B cell (primary cell): ENCODE results near the gene PTGES. TPM values are rescaled to one million over a fixed set of nuclear protein-coding genes. Genes with fewer than 3 reads are reported as not detected.

Experiments
- ATAC-seq: fragments of 200-7000 bp; cut with Tn5 transposase; one replicate; pipeline ENCODE4 v1.10.0; 2021; ENCODE audit warnings: low read depth, mild to moderate bottlenecking, moderate number of reproducible peaks, moderate library complexity
- CTCF ChIA-PET: fragments of 350-600 bp; sonication (Branson Sonifier 250); formaldehyde crosslinking; loops from one replicate; lab custom pipeline; 2021; ENCODE audit warnings: antibody characterized with exemption, inconsistent platforms; lab: Charles Lee
- POLR2A ChIA-PET: fragments of 350-600 bp; sonication (Branson Sonifier 250); formaldehyde crosslinking; loops from one replicate; lab custom pipeline; 2021; ENCODE audit warnings: antibody characterized with exemption; lab: Charles Lee
- DNase-seq: peaks from one replicate; pipeline ENCODE4 v3.0.0; 2013
- H2AFZ ChIP-seq: 2 replicates; pipeline ENCODE4 v1.6.1; 2012; ENCODE audit warnings: mild to moderate bottlenecking, low read depth, low read length; ENCODE audit not compliant: insufficient read depth, poor library complexity, severe bottlenecking
- H3K27ac ChIP-seq, 2 donors: 1 replicate in 1 of 2; 2 replicates in 1 of 2; pipeline ENCODE4 v1.5.1; 2012 to 2013; ENCODE audit warnings: low read length in 2 of 2, mild to moderate bottlenecking in 2 of 2, moderate library complexity in 1 of 2
- H3K27me3 ChIP-seq, 4 experiments: fragments of 200-600 bp in 1 of 4; sonication (generic) in 1 of 4; replicated peaks in 1 of 4; 1 replicate in 2 of 4; 2 replicates in 2 of 4; pipeline versions ENCODE4 v1.6.1 to v1.7.0; 2013 to 2016; ENCODE audit warnings: low read length in 3 of 4, mild to moderate bottlenecking in 2 of 4, mixed read lengths in 1 of 4, moderate library complexity in 1 of 4; ENCODE audit not compliant: insufficient read depth in 4 of 4, control insufficient read depth in 3 of 4; ENCODE audit errors: control extremely low read depth in 1 of 4
- H3K36me3 ChIP-seq, 2 experiments: replicated peaks in 1 of 2; 1 replicate in 1 of 2; 2 replicates in 1 of 2; pipeline versions ENCODE4 v1.6.1 to v1.7.1; 2013; ENCODE audit warnings: low read length in 1 of 2; ENCODE audit not compliant: insufficient read depth in 2 of 2, control insufficient read depth in 1 of 2; ENCODE audit errors: control extremely low read depth in 1 of 2, extremely low read depth in 1 of 2
- H3K4me1 ChIP-seq, 2 donors: fragments of 200-600 bp in 1 of 2; sonication (generic) in 1 of 2; 1 replicate in 1 of 2; 2 replicates in 1 of 2; pipeline versions ENCODE4 v1.5.1 to v1.6.1; 2013 to 2017; ENCODE audit warnings: low read length in 2 of 2; ENCODE audit not compliant: control insufficient read depth in 2 of 2, insufficient read depth in 2 of 2
- H3K4me2 ChIP-seq: replicated peaks from 2 replicates; pipeline ENCODE3; 2012; ENCODE audit warnings: mild to moderate bottlenecking, low read depth, low read length; ENCODE audit not compliant: poor library complexity, severe bottlenecking
- H3K4me3 ChIP-seq, 5 experiments: fragments of 200-600 bp in 1 of 5; sonication (generic) in 1 of 5; 1 replicate in 3 of 5; 2 replicates in 2 of 5; pipeline versions ENCODE4 v1.5.1 to v1.7.0; 2011 to 2016; ENCODE audit warnings: low read length in 4 of 5, mild to moderate bottlenecking in 4 of 5, low read depth in 2 of 5, control low read depth in 1 of 5, moderate library complexity in 1 of 5; ENCODE audit not compliant: insufficient read depth in 1 of 5; ENCODE audit errors: control extremely low read depth in 1 of 5, extremely low read depth in 1 of 5
- H3K79me2 ChIP-seq: fragments of 200-600 bp; sonication (generic); one replicate; pipeline ENCODE4 v1.6.0; 2016; ENCODE audit warnings: low read length; ENCODE audit not compliant: control insufficient read depth, insufficient read depth
- H3K9ac ChIP-seq: fragments of 200-600 bp; sonication (generic); 2 replicates; pipeline ENCODE4 v1.6.1; 2017; ENCODE audit warnings: mild to moderate bottlenecking, low read length, moderate library complexity
- H3K9me3 ChIP-seq, 3 donors: one replicate each; pipeline versions ENCODE4 v1.6.1 to v1.7.1; 2013; ENCODE audit warnings: low read length in 2 of 3; ENCODE audit not compliant: control insufficient read depth in 2 of 3, insufficient read depth in 1 of 3; ENCODE audit errors: control extremely low read depth in 1 of 3
- H4K20me1 ChIP-seq: 2 replicates; pipeline ENCODE4 v1.6.0; 2012; ENCODE audit warnings: mild to moderate bottlenecking, low read length; ENCODE audit not compliant: insufficient read depth, control insufficient read depth, poor library complexity, severe bottlenecking
- H3K27ac Mint-ChIP-seq: one replicate; pipeline ENCODE4 v1.8.0; 2021; ENCODE audit warnings: mixed read lengths
- H3K27me3 Mint-ChIP-seq: one replicate; pipeline ENCODE4 v1.8.0; 2021; ENCODE audit warnings: mixed read lengths
- H3K4me1 Mint-ChIP-seq: one replicate; pipeline ENCODE4 v1.8.0; 2021; ENCODE audit warnings: mixed read lengths
- H3K4me3 Mint-ChIP-seq: one replicate; pipeline ENCODE4 v1.8.0; 2021; ENCODE audit warnings: mixed read lengths
- H3K9me3 Mint-ChIP-seq: one replicate; pipeline ENCODE4 v1.8.0; 2022; ENCODE audit warnings: mixed read lengths; ENCODE audit not compliant: insufficient read depth
- EZH2 ChIP-seq: IDR thresholded peaks from 2 replicates; pipeline ENCODE4 v1.6.1; 2012; ENCODE audit warnings: borderline replicate concordance, low read depth, mild to moderate bottlenecking, moderate library complexity, low read length; ENCODE audit not compliant: insufficient read depth, poor library complexity, severe bottlenecking
- WGBS: methylation state at CpG from one replicate; pipeline ENCODE4 v1.1.5; 2013; ENCODE audit warnings: missing lambda C conversion rate; ENCODE audit not compliant: insufficient coverage; 5-methylcytosine and 5-hydroxymethylcytosine counted together
- intact Hi-C: fragments of 100-400 bp; cut with micrococcal nuclease; formaldehyde crosslinking; loops from one replicate; pipeline ENCODE4 v1.10.0; 2022
- polyA plus RNA-seq: library from polyadenylated mRNA; depleted of rRNA; stranded (reverse); fragments of >200 nt; gene quantifications from 2 replicates; pipeline ENCODE4 v1.2.3, GENCODE V29; 2012
- total RNA-seq, 2 donors: library from RNA; stranded (reverse); fragments of 120-200 nt in 1 of 2; gene quantifications; 1 replicate in 1 of 2; 2 replicates in 1 of 2; pipeline versions ENCODE4 v1.2.3 to v1.2.4, GENCODE V29; 2013 to 2022
- TF ChIP-seq, protein P1 (sequence below): fragments of 200-600 bp; IDR thresholded peaks from one replicate; pipeline ENCODE4 v1.8.0; 2022; ENCODE audit warnings: antibody characterized with exemption, mild to moderate bottlenecking

PTGES gene
- total and polyA plus RNA-seq, 2 donors (not counting 1 experiment from before 2014, with no cell fraction given): not detected

DNA sequence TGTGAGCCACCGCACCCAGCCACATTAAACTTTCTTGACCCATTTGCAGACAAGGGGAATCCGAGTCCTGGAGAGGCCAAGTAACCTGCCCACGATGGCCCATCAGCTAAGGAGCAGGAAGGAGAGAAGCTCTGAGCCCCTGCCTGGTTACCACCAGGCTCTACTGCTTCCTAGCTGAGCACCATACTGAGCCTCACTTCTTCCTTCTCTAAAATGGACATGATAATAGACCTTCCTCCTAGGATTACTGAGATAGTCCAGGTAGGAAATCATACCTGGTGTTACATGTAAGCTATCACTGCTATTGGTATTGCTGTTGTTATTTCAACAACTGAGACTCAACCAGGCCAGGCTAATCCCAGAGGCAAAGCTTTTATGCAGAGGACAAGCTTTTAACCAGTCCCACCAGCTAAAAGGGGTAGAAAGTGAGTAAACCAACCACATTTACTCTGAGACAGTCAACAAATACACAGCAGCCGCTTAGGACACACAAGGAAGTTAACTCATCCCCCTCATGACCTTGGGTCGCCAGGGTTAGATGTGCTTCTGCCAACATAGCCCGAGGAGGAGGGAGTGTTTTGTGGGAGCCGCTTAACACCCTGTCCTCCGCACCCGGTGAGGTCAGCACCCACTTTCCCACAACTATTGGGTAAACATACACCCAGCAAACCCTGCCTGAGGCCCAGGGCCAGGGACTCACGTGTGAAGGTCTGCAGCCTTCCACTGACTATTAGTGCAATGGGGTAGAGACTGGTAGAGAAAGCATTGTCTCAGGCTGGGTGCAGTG is 20.6 kb upstream of the PTGES start:
- no peak for TF ChIP-seq EZH2
- Histone ChIP-seq H2AFZ (no peak overlapping the region), H3K79me2 (no peaks in the 10 kb centered on the region), H3K27ac (no peak overlapping the region), H3K36me3 (no peaks in the 10 kb centered on the region), H4K20me1 (no peaks in the 10 kb centered on the region), H3K4me3 (no peak overlapping the region), H3K9ac (no peak overlapping the region), H3K4me2 (no peak overlapping the region), H3K27me3 (peaks cover 0 to 26% (median 4%) of the 10 kb centered on the region in 4 experiments), H3K4me1 (no peaks in the 10 kb centered on the region), H3K9me3 (no peaks in the 10 kb centered on the region)
- no peak overlapping the region for H3K27ac Mint-ChIP-seq
- no peaks in the 10 kb centered on the region for H3K9me3 Mint-ChIP-seq
- H3K4me1 Mint-ChIP-seq: no peaks in the 10 kb centered on the region
- H3K27me3 Mint-ChIP-seq: peaks cover 22% of the 10 kb centered on the region
- 98% methylated on average over 5 of the region's 10 CpGs for WGBS
- no peak for ATAC-seq
- H3K4me3 Mint-ChIP-seq: no peak overlapping the region
- intact Hi-C loops: no loop called here
- ChIA-PET CTCF (interaction anchor here (0.6 to 1.3 kb wide), 2 partner anchors 11 to 16 kb away, joined by 3 to 4 read pairs; no protein-coding TSS in a partner anchor), POLR2A (no interaction called here)
- DNase-seq: no peak

DNA sequence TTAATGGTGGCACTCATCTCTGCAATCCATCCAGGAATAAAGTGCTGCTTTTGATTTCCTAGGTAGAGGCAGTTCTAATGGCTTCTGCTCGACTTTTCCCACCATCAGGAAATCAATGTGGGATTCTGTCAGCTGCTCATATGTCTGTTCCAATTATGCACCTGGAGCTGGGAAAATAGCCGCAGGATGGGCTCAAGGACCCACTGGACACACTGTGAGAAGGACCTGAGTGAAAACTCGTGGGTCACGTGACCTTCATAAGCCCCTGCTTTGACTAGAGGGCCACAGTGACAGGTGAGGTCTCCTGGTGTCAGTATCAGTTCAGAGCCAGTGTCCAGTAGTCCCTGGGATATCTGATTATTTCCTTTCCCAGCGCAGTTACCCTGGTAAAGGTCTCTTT is 17.9 kb upstream of the PTGES start:
- Histone ChIP-seq H3K27me3 (peaks cover 0 to 8% (median 1%) of the 10 kb centered on the region in 4 experiments), H2AFZ (no peak overlapping the region), H3K9me3 (no peaks in the 10 kb centered on the region), H3K79me2 (no peaks in the 10 kb centered on the region), H3K4me3 (no peak overlapping the region), H3K4me2 (no peak overlapping the region), H3K36me3 (no peaks in the 10 kb centered on the region), H4K20me1 (no peaks in the 10 kb centered on the region), H3K4me1 (no peaks in the 10 kb centered on the region), H3K27ac (no peak overlapping the region), H3K9ac (no peak overlapping the region)
- Mint-ChIP-seq H3K27me3 (peaks cover 14% of the 10 kb centered on the region), H3K4me3 (no peak overlapping the region), H3K9me3 (no peaks in the 10 kb centered on the region), H3K4me1 (no peaks in the 10 kb centered on the region), H3K27ac (no peak overlapping the region)
- TF ChIP-seq, protein P1, sequence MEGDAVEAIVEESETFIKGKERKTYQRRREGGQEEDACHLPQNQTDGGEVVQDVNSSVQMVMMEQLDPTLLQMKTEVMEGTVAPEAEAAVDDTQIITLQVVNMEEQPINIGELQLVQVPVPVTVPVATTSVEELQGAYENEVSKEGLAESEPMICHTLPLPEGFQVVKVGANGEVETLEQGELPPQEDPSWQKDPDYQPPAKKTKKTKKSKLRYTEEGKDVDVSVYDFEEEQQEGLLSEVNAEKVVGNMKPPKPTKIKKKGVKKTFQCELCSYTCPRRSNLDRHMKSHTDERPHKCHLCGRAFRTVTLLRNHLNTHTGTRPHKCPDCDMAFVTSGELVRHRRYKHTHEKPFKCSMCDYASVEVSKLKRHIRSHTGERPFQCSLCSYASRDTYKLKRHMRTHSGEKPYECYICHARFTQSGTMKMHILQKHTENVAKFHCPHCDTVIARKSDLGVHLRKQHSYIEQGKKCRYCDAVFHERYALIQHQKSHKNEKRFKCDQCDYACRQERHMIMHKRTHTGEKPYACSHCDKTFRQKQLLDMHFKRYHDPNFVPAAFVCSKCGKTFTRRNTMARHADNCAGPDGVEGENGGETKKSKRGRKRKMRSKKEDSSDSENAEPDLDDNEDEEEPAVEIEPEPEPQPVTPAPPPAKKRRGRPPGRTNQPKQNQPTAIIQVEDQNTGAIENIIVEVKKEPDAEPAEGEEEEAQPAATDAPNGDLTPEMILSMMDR: no peak
- no peak for TF ChIP-seq EZH2
- ATAC-seq: no peak
- intact Hi-C loops: no loop called here
- CTCF ChIA-PET: no interaction called here
- DNase-seq: no peak
- WGBS: 87% methylated on average over 5 of the region's 5 CpGs
- POLR2A ChIA-PET: no interaction called here
